H1 (cell line): ENCODE data around the gene ZSWIM4.

Experiments
- EP300 ChIP-seq, 2 experiments: IDR thresholded peaks; 1 replicate in 1 of 2; 2 replicates in 1 of 2; pipeline ENCODE4 v1.6.1; 2011 to 2012; ENCODE audit warnings: low read depth in 2 of 2, low read length in 2 of 2, mild to moderate bottlenecking in 2 of 2, borderline replicate concordance in 1 of 2, inconsistent platforms in 1 of 2, moderate library complexity in 1 of 2
- GABPA ChIP-seq: IDR thresholded peaks from 2 replicates; pipeline ENCODE4 v1.6.1; 2011; ENCODE audit warnings: mild to moderate bottlenecking, low read length, moderate library complexity, borderline replicate concordance; ENCODE audit not compliant: insufficient read depth
- POLR2A ChIP-seq, 2 experiments: IDR thresholded peaks; 1 replicate in 1 of 2; 2 replicates in 1 of 2; pipeline ENCODE4 v1.6.1; 2011; ENCODE audit warnings: low read depth in 2 of 2, low read length in 2 of 2, mild to moderate bottlenecking in 2 of 2; ENCODE audit errors: control extremely low read depth in 1 of 2

GRCh38 chr19:13812544-13812943 lies 17.3 kb downstream of the ZSWIM4 start:
- TF ChIP-seq POLR2A (IDR thresholded peaks at IDR 0.05; ENCODE audit: control extremely low read depth in 1 of 2, low read depth in 2 of 2, low read length in 2 of 2), result no peak
- TF ChIP-seq EP300 (IDR thresholded peaks at IDR 0.05; ENCODE audit: borderline replicate concordance in 1 of 2, low read depth in 2 of 2, low read length in 2 of 2), result no peak
- no peak for TF ChIP-seq GABPA
